Psoas muscle (tissue), 8 donors: ENCODE results near the gene HNRNPA0. TPM values are rescaled to one million over a fixed set of nuclear protein-coding genes. Genes with fewer than 3 reads are reported as not detected.

Experiments used
- ATAC-seq, 4 donors: fragments of 200-7000 bp; cut with Tn5 transposase; one replicate each; pipeline ENCODE4 v1.9.1; 2020; ENCODE audit warnings: moderate library complexity in 3 of 4, mild to moderate bottlenecking in 2 of 4
- DNase-seq, 2 donors: peaks; one replicate each; pipeline ENCODE4 v3.0.0-alpha.2; 2020
- H3K27ac ChIP-seq: fragments of 200-600 bp; one replicate; pipeline ENCODE4 v1.8.0; 2022
- H3K27me3 ChIP-seq, 3 donors: fragments of 200-600 bp in 1 of 3; one replicate each; pipeline versions ENCODE4 v1.6.1 to v1.8.0; 2013 to 2022; ENCODE audit warnings: low read length in 2 of 3, mild to moderate bottlenecking in 2 of 3, moderate library complexity in 1 of 3; ENCODE audit not compliant: insufficient read depth in 3 of 3
- H3K36me3 ChIP-seq, 2 donors: fragments of 200-600 bp in 1 of 2; one replicate each; pipeline versions ENCODE4 v1.6.1 to v1.8.0; 2013 to 2022; ENCODE audit warnings: low read depth in 1 of 2, mild to moderate bottlenecking in 1 of 2, moderate library complexity in 1 of 2; ENCODE audit not compliant: insufficient read depth in 1 of 2
- H3K4me1 ChIP-seq: fragments of 200-600 bp; one replicate; pipeline ENCODE4 v1.8.0; 2022
- H3K4me3 ChIP-seq: fragments of 200-600 bp; one replicate; pipeline ENCODE4 v1.8.0; 2022; ENCODE audit warnings: mild to moderate bottlenecking
- H3K9me3 ChIP-seq: fragments of 200-600 bp; one replicate; pipeline ENCODE4 v1.8.0; 2022
- WGBS, 3 donors: extraction: QIAGEN DNeasy Blood & Tissue Kit; methylation state at CpG; one replicate each; pipeline versions ENCODE4 v1.1.6 to v1.1.7; 2013; 5-methylcytosine and 5-hydroxymethylcytosine counted together
- intact Hi-C, 2 donors: fragments of 100-400 bp; cut with DNase I; formaldehyde crosslinking; loops; one replicate each; pipeline versions ENCODE4 v1.11.0 to v1.14.2; 2022
- polyA plus RNA-seq, 3 donors: library from polyadenylated mRNA; stranded (reverse); fragments of 200-250 nt; gene quantifications; one replicate each; pipeline ENCODE4 v1.2.3, GENCODE V29; 2013
- total RNA-seq, 4 donors: library from RNA; stranded (reverse); fragmentation: NEBNext Ultra II Directional in 2 of 4; extraction: Animal tissue kit (Norgen Biotek cat#: 25700) in 2 of 4; gene quantifications; one replicate each; pipeline versions ENCODE4 v1.2.1 to v1.2.4, GENCODE V29; 2021 to 2023
- TF ChIP-seq, protein P1 (sequence below): fragments of 200-600 bp; IDR thresholded peaks from one replicate; pipeline ENCODE4 v1.8.0; 2022; ENCODE audit warnings: antibody characterized with exemption
- donor health status: healthy with polysubstance abuse.
- donor health status: DM: no; HTN: no; CAD: no; lungs with moderate emphysema.
- donor health status: Bipolar disorder and iron deficiency.
- donor health status: healthy.
- donor health status: DM: yes; HTN: yes; CAD: no.
- donor health status: DM: no; HTN: no; CAD: no.
- donor health status: DM: no; HTN: no; CAD: no.
- donor health status: DM: yes; HTN: yes; CAD: no.

The HNRNPA0 gene
- total and polyA plus RNA-seq, 7 donors = 11.5 to 19.2 (median 13.3) TPM

DNA sequence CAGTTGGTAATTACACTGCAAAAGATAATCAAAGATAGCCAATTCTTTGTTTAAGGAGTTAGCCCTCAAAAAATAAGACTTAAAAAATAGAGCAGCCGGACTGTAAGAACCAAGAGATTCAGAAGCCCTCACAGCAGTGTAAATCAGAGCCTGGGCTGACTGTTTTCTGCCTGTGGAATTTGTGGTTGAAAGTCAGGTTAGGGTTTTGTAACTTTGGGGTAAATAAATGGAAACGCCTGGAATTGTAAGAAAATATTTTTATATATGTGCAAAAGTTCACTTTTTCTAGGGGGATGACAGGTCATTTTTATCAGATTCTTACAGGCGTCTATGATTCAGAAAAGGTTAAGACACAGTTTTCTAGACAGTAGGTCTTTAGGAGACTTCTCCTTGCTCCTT is 53.9 kb downstream of the HNRNPA0 start:
- Histone ChIP-seq H3K27ac (no peak overlapping the region), H3K36me3 (peaks cover 0 to 8% of the 10 kb centered on the region in 2 donors), H3K4me3 (no peak overlapping the region), H3K9me3 (no peaks in the 10 kb centered on the region), H3K27me3 (no peaks in the 10 kb centered on the region), H3K4me1 (peaks cover 11% of the 10 kb centered on the region)
- ATAC-seq (no peak), DNase-seq (no peak)
- intact Hi-C loops = no loop called here
- WGBS, 3 donors = 80 to 91% (median 86%) methylated on average over 3 of the region's 3 CpGs
- TF ChIP-seq, protein P1, sequence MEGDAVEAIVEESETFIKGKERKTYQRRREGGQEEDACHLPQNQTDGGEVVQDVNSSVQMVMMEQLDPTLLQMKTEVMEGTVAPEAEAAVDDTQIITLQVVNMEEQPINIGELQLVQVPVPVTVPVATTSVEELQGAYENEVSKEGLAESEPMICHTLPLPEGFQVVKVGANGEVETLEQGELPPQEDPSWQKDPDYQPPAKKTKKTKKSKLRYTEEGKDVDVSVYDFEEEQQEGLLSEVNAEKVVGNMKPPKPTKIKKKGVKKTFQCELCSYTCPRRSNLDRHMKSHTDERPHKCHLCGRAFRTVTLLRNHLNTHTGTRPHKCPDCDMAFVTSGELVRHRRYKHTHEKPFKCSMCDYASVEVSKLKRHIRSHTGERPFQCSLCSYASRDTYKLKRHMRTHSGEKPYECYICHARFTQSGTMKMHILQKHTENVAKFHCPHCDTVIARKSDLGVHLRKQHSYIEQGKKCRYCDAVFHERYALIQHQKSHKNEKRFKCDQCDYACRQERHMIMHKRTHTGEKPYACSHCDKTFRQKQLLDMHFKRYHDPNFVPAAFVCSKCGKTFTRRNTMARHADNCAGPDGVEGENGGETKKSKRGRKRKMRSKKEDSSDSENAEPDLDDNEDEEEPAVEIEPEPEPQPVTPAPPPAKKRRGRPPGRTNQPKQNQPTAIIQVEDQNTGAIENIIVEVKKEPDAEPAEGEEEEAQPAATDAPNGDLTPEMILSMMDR = no peak

DNA sequence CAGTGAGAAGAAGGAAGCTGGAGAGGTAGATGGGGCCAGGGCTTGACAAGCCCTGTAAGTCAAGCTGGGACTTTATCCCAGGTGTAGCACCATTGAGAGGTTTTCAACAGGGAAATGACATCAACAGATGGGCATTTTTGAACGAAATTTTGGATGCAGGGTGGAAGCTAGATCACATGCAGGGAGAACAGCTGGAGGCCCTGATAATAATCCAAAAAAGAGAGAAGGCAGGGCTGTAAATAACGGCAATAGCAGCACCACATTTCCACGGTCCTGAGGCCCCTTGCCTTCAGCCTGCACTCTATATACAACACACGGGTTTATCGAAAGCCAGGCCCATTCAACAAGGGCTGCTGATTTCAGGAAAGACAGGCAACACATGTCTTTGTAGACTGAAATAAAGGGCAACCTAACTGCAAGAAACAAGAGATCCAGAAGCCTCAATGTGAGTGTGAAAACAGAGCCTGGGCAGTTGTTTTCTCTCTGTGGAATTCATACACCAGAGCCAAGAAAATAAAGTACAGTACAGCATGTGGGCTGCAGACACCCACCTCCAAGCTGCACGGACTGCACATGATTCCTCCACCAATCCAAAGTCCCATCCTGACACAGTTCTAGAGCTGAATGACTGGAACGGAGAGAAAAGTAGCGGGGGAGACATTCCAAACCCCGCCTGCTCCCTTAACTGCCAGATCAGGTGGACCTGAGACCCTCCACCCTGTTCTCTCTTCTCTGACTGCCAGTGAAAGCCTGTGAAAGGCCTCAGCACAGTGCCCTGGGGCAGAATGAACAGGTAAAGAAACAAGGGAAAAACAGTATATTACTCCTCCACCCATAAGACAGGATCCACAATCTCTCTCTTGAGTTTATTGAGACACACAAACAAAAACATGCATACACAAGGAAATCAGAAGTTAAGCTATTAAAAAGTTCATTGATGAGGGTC is 54.6 kb downstream of the HNRNPA0 start:
- intact Hi-C loops = no loop called here
- TF ChIP-seq, protein P1 = no peak
- Histone ChIP-seq H3K9me3 (no peaks in the 10 kb centered on the region), H3K27me3 (no peaks in the 10 kb centered on the region), H3K4me3 (no peak overlapping the region), H3K4me1 (peaks cover 11% of the 10 kb centered on the region), H3K27ac (no peak overlapping the region), H3K36me3 (peaks cover 0 to 8% of the 10 kb centered on the region in 2 donors)
- WGBS, 3 donors = 22 to 26% (median 23%) methylated on average over 9 of the region's 9 CpGs
- ATAC-seq = no peak
- DNase-seq = no peak

DNA sequence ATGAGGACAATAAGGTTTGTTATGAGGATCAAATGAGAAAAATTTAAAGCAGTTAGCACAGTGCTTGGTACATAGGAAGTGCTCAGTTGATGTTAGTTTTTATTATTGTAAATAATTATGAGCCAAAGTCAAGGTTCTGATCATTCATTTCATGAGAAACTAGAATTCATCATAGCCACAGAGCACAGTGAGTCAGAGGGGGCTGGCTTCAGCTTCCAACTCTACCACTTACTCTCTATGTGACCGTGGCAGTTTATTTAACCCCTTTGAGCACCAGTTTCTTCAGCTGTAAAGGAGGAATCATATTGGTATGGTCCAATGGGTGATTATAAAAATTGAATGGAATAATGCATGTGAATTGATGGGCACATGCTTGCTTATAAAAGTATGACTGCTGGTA is 57.7 kb downstream of the HNRNPA0 start:
- WGBS, 3 donors = 24 to 33% (median 27%) methylated on average over 1 of the region's 1 CpG
- no peaks in the 10 kb centered on the region for H3K9me3 ChIP-seq
- TF ChIP-seq, protein P1 = no peak
- ATAC-seq (no peak), DNase-seq (no peak)
- peaks cover 0 to 8% of the 10 kb centered on the region in 2 donors for H3K36me3 ChIP-seq
- H3K4me3 ChIP-seq = no peak overlapping the region
- H3K27me3 ChIP-seq = no peaks in the 10 kb centered on the region
- intact Hi-C loops = no loop called here
- H3K4me1 ChIP-seq = peaks cover 15% of the 10 kb centered on the region
- no peak overlapping the region for H3K27ac ChIP-seq

DNA sequence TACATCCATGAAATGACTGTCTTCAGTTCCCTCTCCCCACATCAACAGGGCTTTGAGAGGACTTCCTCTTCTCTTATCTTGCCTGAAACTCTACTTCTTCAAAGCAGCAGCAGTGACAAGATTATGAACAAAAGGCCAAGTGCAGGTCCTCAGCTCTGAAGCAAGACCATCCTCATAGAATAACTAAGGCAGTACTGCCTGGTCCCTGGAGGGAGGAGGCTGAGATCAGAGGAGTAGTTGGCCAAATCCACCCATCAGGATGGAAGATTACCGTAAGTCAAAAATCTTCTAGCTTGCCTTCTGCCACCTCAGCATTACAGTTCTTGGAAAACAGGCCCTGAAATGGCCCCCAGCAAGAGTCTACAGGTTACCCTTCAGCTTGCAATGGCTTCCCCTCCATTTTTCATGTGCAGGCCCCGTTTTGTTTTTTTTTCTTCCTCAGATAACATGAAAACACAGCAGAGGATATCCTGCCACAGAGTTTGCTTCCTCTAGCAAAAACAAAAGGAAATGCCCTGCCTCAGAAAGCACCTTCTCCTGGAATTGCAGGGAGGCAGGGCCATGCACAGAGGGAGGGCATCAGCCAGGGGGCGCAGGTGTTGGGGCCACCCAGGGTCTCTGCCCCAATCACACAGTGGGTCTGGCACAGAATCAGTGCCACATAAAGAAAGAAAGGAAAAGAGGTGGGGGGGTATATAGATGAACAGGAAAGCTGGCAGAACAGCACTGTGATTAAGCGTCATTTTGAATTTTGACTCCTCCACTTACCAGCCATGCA is 58.3 kb downstream of the HNRNPA0 start:
- Histone ChIP-seq H3K27me3 (no peaks in the 10 kb centered on the region), H3K27ac (no peak overlapping the region), H3K4me3 (no peak overlapping the region), H3K9me3 (no peaks in the 10 kb centered on the region), H3K36me3 (peaks cover 0 to 8% of the 10 kb centered on the region in 2 donors), H3K4me1 (peaks cover 15% of the 10 kb centered on the region)
- ATAC-seq = no peak
- WGBS, 3 donors = 72 to 80% (median 77%) methylated on average over 4 of the region's 4 CpGs
- DNase-seq = no peak
- TF ChIP-seq, protein P1 = peak; percentile 11
- intact Hi-C loops = no loop called here

Other genes with a start within 250 kb of the HNRNPA0 start
- gene KLHL3, start 18.3 kb downstream of the HNRNPA0 start, total RNA-seq = 1 to 10 TPM in 3 of 4 donors, under 1 TPM in 1; 0.86 to 4.3 (median 2.6) TPM
- 1 to 10 TPM in 1 of 3 donors, under 1 TPM in 2; 0.69 to 1.9 (median 0.79) TPM for gene KLHL3, start 18.3 kb downstream of the HNRNPA0 start, polyA plus RNA-seq
- gene MYOT, start 113.5 kb upstream of the HNRNPA0 start, total RNA-seq = 1,000 to 10,000 TPM in 2 of 4 donors, 100 to 1,000 TPM in 2; 319 to 1,288 (median 917) TPM
- gene MYOT, start 113.5 kb upstream of the HNRNPA0 start, polyA plus RNA-seq = 100 to 1,000 TPM in 2 of 3 donors, 10 to 100 TPM in 1; 94.2 to 983 (median 775) TPM
- 1 to 10 TPM in 3 of 4 donors, under 1 TPM in 1; 0.44 to 4.5 (median 1.5) TPM for gene PKD2L2, start 135.1 kb upstream of the HNRNPA0 start, total RNA-seq
- 1 to 10 TPM in 1 of 3 donors, under 1 TPM in 2; 0.05 to 1.1 (median 0.45) TPM for gene PKD2L2, start 135.1 kb upstream of the HNRNPA0 start, polyA plus RNA-seq